Activated naive CD8-positive, alpha-beta T cell (primary cell): ENCODE results near the gene TNFRSF25.
A peak's percentile ranks its signal among the peaks of the same experiment; 100 is the strongest.

ENCODE experiments used
- H3K27ac Mint-ChIP-seq: one replicate; pipeline ENCODE4 v1.8.0; 2021; ENCODE audit warnings: mixed read lengths
- H3K27me3 Mint-ChIP-seq: one replicate; pipeline ENCODE4 v1.8.0; 2021; ENCODE audit warnings: mixed read lengths
- H3K36me3 Mint-ChIP-seq: one replicate; pipeline ENCODE4 v1.8.0; 2021; ENCODE audit warnings: mixed read lengths
- H3K4me1 Mint-ChIP-seq: one replicate; pipeline ENCODE4 v1.8.0; 2021; ENCODE audit warnings: low read depth, mixed read lengths
- H3K4me3 Mint-ChIP-seq: one replicate; pipeline ENCODE4 v1.8.0; 2021; ENCODE audit warnings: mild to moderate bottlenecking, mixed read lengths
- H3K9me3 Mint-ChIP-seq: one replicate; pipeline ENCODE4 v1.8.0; 2021; ENCODE audit warnings: low read depth, mixed read lengths

The TNFRSF25 gene

DNA sequence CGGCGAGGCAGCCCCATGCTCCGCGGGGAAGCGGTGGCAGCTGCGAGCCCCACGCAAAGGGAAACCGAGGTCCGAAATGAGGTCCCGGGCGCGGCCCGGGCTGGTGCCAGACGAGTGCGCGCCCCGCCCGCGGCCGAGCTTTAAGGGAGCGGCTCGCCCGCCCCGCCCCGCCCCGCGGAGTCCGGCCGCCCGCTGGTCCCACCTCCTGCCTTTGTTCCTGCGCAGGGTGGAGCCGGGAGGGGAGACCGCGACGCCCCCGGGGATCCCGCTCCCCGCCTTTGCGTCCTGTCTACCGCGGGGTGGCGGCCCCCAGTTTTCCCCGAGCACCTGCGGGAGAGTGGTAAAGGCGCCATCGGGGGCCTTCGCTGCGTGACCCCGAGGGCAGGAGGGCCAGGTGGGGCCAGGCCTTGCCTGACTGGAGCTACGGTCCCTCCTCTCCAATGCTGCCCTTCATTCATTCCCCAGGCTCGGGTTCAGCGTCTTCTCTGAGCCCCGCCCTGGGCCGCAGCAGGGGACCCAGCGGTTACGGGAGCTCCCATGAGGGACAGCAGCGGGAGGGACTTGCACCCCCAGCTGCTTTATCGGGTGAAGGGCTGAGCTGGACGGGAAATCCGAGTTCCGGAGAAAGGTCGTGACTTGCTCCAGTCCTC is 46.0 kb downstream of the TNFRSF25 start, which contains the start of gene HES2:
TSS of gene HES2 (minus strand) at position 116 of the 650 bp plus-strand sequence. CDS start at position 17, 99 bp downstream.
- peaks cover 34% of the 10 kb centered on the region for H3K27me3 Mint-ChIP-seq
- no peak within 1 kb of the TSS for H3K27ac Mint-ChIP-seq
- no peaks in the 10 kb centered on the region for H3K36me3 Mint-ChIP-seq
- no peaks in the 10 kb centered on the region for H3K9me3 Mint-ChIP-seq
- H3K4me3 Mint-ChIP-seq = peak within 1 kb of the TSS; percentile 23
- peaks cover 10% of the 10 kb centered on the region for H3K4me1 Mint-ChIP-seq

DNA sequence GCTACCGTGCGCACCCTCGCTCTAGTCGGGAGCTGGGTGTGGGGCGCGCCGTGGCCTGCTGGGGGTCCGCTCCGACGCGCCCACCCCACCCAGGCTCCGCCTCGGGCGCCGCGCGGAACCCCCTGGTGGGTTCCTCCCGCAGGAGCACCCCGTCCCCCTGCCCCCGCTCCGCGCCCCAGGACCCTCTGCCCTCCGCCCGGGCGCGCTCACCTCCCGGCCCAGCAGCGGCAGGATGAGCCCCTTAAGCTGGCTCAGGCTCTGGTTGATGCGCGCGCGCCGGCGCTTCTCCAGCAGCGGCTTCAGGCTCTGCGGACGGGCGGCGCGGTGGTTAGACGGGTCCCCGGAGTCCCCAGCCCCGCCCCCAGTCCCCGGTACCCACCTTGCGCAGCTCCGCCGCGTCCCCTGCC is 46.6 kb downstream of the TNFRSF25 start:
- H3K4me3 Mint-ChIP-seq = peak overlapping the region; percentile 23
- H3K27me3 Mint-ChIP-seq = peaks cover 37% of the 10 kb centered on the region
- peaks cover 12% of the 10 kb centered on the region for H3K4me1 Mint-ChIP-seq
- H3K36me3 Mint-ChIP-seq = no peaks in the 10 kb centered on the region
- H3K27ac Mint-ChIP-seq = no peak overlapping the region
- no peaks in the 10 kb centered on the region for H3K9me3 Mint-ChIP-seq

DNA sequence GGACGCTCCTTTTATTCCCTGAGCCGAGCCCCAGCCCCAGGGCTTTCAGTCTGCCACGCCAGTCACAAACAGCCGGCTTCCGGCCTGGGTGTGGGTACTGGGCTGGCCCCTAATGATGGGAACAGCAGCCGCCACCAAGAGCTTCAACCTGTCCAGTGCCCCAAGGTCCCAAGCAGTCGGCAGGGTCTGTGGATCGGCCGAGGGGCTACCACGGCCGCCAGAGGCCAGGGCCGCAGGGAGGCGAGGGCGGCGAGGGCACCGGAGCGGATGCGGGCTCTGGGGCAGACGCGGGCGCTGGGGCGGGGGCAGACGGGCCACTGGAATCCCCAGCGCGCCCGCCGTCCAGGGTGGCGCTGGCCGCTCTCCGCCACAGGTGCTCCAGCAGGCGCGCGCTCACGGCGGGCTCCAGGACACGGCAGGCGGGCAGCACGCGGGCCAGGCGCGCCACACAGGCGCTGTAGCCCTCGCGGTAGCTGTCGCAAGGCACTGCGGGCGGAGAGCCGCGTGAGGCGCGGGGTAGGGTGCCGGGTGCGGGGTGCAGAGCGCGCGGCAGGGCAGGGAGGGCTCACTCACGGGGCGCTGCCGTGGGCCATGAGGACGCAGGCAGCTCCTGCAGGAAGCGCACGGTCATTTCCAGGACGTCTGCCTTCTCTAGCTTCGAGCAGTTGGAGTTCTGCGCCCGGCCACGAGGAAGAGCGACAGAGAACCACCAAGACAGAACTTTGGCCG is 47.1 kb downstream of the TNFRSF25 start:
- peak overlapping the region; percentile 23 for H3K4me3 Mint-ChIP-seq
- H3K9me3 Mint-ChIP-seq = no peaks in the 10 kb centered on the region
- peaks cover 38% of the 10 kb centered on the region for H3K27me3 Mint-ChIP-seq
- H3K4me1 Mint-ChIP-seq = peaks cover 7% of the 10 kb centered on the region
- no peak overlapping the region for H3K27ac Mint-ChIP-seq
- H3K36me3 Mint-ChIP-seq = no peaks in the 10 kb centered on the region

DNA sequence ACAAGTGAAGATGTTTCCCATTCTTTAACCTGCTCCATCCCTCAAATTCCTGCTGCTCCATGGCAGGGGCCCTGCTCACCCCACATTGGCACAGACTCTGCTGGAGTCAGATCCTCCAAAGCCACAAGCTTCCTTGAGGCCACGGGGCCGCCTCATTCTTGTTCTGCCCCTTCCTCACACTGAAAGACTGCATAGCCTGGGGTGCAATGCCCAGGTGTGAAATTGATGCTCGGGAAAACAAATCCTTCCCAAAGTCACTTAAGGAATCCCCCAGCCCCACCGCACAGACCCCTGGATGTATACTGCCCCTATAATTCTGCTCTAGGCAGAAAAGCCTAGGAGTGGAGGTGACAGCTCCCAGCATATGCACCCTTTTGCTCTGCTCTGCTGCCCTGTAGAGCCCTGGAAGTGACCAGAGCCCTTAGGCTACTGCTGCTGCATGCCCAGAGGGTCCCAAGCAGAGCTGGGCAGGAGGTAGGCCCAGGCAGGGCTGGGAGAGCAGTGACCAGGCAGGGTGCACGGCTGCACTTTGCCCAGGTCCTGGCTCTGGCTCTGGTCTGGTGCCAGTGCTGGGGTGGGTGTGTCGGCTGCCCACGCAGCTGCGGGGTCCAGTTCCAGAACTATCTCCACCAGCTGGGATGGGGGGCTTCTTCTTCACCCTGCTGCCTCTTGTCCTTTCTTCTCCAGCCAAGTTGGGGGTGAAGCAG is 47.9 kb downstream of the TNFRSF25 start:
- Mint-ChIP-seq H3K4me1 (peaks cover 6% of the 10 kb centered on the region), H3K4me3 (peak overlapping the region; percentile 30)

DNA sequence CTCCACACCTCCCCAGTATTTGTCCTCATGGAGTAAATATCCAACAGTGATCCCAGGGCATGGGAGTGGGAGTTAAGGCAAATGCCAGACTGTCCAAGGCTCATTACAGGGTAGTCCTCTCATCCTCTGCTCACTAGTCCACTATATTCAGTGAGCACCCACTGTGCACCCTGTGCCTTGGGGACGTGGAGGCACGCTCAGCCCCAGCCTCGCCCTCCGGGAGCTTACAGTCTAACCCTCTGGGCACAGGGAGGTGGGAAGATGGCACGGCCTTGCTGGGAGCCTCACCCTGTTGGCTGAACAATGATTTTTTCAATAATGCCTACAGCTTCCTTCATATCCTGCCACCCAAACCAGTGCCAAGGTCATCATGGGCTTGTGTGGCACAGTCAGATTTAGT is 49.1 kb downstream of the TNFRSF25 start:
- Mint-ChIP-seq H3K4me3 (no peak overlapping the region), H3K9me3 (no peaks in the 10 kb centered on the region), H3K27ac (no peak overlapping the region), H3K36me3 (no peaks in the 10 kb centered on the region), H3K27me3 (peaks cover 38% of the 10 kb centered on the region), H3K4me1 (peaks cover 6% of the 10 kb centered on the region)

More for the DNA sequence above, 47.9 kb downstream of the TNFRSF25 start:
- peaks cover 38% of the 10 kb centered on the region for H3K27me3 Mint-ChIP-seq
- H3K9me3 Mint-ChIP-seq = no peaks in the 10 kb centered on the region
- no peaks in the 10 kb centered on the region for H3K36me3 Mint-ChIP-seq
- no peak overlapping the region for H3K27ac Mint-ChIP-seq

DNA sequence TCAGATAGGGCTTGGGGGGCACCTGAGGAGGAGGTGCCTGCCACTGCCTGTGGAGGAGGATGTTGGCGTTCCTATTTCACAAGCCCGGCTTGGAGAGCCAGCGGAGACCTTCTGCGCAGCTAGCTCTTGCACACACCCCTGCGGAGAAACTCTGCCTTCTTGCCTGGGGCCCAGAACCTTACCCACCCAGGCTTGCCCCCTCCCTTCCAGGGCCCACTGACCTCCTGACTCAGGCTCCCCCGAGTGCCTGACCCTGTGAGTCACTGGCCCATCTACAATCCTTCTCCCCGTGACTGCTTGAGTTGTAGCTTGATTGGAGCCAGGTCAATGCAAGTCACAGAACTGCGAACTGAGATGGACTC is 49.7 kb downstream of the TNFRSF25 start:
- peaks cover 6% of the 10 kb centered on the region for H3K4me1 Mint-ChIP-seq
- H3K4me3 Mint-ChIP-seq = no peak overlapping the region
- no peak overlapping the region for H3K27ac Mint-ChIP-seq
- H3K9me3 Mint-ChIP-seq = no peaks in the 10 kb centered on the region
- H3K36me3 Mint-ChIP-seq = no peaks in the 10 kb centered on the region
- peaks cover 34% of the 10 kb centered on the region for H3K27me3 Mint-ChIP-seq

DNA sequence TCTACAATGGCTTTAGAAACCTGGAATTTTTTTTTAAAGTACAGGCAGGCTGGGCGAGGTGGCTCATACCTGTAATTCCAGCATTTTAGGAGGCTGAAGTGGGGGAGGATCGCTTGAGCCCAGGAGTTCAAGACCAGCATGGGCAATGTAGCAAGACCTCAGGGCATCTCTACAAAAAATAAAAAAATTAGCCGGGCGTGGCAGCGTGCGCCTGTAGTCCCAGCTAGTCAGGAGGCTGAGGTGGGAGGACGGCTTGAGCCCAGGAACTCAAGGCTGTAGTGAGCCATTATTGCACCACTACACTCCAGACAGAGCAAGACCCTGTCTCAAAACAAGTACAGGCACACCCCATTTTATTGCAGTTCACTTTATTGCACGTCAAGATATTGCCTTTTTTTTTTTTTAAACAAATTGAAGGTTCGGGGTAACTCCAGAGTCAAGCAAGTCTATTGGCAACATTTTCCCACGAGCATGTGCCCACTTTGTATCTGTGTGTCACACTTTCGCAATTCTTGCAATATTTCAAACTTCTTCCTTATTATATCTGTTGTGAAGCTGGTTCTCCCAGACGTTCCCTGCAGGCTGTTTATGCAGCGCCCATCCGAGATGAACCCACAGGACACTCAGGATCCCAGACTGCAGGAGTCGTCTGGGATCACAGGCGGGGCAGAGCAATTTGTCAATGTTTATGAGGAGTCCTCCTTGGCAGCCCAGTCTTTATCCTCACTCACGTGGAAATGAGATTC is 50.9 kb downstream of the TNFRSF25 start:
- Mint-ChIP-seq H3K27me3 (peaks cover 32% of the 10 kb centered on the region), H3K4me3 (no peak overlapping the region), H3K27ac (no peak overlapping the region), H3K9me3 (no peaks in the 10 kb centered on the region), H3K36me3 (no peaks in the 10 kb centered on the region), H3K4me1 (peaks cover 6% of the 10 kb centered on the region)

DNA sequence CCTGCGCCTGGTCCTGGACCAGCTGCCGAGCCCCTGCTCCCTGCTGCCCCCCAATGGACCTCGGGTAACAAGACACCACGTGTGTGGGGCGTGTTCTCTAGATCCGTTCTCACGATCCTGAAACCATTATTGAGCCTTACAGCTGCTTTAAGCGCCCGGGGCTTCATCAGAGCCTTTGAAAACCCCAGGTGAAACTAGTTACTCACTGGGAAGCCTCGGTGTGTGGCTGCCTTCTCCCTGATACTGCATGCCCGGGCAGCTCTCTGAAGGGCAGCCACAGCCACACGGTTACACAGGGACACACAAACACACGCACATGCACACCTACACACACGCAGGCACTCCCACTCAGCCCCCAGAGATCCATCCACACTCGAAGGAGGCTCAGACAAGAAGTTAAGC is 51.5 kb downstream of the TNFRSF25 start:
- H3K27ac Mint-ChIP-seq = no peak overlapping the region
- no peaks in the 10 kb centered on the region for H3K9me3 Mint-ChIP-seq
- H3K4me1 Mint-ChIP-seq = peaks cover 5% of the 10 kb centered on the region
- no peaks in the 10 kb centered on the region for H3K36me3 Mint-ChIP-seq
- peaks cover 32% of the 10 kb centered on the region for H3K27me3 Mint-ChIP-seq
- H3K4me3 Mint-ChIP-seq = no peak overlapping the region

DNA sequence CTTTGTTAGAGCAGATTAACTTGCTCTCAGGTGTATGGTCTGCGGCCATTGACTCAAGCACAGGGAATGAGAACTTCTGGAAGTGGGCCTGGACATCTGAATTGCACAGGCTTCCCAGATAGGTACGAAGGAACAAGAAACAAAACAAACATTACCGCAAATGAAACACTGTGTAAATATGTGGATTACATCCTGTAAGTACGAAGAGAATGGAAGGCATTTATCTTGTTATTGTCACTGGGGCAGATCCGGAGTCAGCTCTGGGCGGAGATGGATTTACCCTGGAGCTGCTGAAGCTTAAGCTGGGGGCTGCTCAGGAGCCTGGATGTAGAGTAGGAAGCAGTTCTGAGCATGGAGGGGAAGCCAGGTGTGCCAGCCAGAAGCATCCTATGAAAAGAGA is 53.1 kb downstream of the TNFRSF25 start:
- H3K36me3 Mint-ChIP-seq = no peaks in the 10 kb centered on the region
- H3K27me3 Mint-ChIP-seq = peaks cover 32% of the 10 kb centered on the region
- no peak overlapping the region for H3K27ac Mint-ChIP-seq
- no peaks in the 10 kb centered on the region for H3K9me3 Mint-ChIP-seq
- peaks cover 3% of the 10 kb centered on the region for H3K4me1 Mint-ChIP-seq
- no peak overlapping the region for H3K4me3 Mint-ChIP-seq
